ENCODE results near the gene PPP1R7. TPM values are rescaled to one million over a fixed set of nuclear protein-coding genes. Genes with fewer than 3 reads are reported as not detected.

Gene PPP1R7
- total and polyA plus RNA-seq, 9 donors = 21.9 to 120 (median 46.9) TPM

DNA sequence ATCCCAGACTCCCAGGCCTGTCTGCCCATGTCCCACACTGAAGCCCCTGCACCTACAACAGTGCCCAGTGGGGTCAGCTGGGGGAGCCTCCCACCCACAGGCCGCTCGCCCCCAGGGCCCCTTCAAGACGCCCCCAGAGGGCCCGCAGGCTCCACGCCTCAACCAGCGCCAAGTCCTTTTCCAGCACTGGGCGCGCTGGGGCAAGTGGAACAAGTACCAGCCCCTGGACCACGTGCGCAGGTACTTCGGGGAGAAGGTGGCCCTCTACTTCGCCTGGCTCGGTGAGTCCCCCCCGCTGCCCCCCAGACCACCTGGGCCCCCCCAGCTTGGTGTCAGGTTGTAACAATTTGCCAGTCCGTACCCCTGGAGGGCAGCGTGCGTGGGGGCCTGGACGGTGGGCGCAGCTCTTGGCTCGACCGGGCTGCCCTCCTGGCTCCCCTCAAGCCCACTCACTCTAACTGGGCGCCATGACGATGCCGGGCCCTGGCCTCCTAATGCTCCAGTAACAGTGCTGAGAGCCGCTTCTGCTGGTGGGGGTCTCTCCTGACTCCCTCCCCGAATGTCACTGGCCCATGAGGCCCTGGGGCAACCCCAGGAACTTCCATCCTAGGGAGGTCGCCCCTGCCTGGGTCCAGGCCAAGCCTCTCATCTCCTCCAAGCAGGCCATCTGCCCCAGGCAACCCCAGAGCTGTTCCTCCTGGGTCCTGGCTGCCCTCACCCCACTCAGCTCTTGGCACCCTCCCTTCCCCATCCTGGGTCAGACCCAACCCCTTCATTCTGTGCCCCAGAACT lies 53.1 kb downstream of the PPP1R7 start:
- Histone ChIP-seq H3K36me3 (no peaks in the 10 kb centered on the region), H3K4me3 (no peak overlapping the region), H3K27me3 (no peaks in the 10 kb centered on the region), H3K9me3 (no peaks in the 10 kb centered on the region), H3K27ac (no peak overlapping the region), H3K4me1 (ENCODE audit: insufficient read depth) (no peaks in the 10 kb centered on the region)
- TF ChIP-seq POLR2A (IDR thresholded peaks at IDR 0.05) (no peak), EP300 (IDR thresholded peaks at IDR 0.05) (no peak)
- TF ChIP-seq, protein P1, sequence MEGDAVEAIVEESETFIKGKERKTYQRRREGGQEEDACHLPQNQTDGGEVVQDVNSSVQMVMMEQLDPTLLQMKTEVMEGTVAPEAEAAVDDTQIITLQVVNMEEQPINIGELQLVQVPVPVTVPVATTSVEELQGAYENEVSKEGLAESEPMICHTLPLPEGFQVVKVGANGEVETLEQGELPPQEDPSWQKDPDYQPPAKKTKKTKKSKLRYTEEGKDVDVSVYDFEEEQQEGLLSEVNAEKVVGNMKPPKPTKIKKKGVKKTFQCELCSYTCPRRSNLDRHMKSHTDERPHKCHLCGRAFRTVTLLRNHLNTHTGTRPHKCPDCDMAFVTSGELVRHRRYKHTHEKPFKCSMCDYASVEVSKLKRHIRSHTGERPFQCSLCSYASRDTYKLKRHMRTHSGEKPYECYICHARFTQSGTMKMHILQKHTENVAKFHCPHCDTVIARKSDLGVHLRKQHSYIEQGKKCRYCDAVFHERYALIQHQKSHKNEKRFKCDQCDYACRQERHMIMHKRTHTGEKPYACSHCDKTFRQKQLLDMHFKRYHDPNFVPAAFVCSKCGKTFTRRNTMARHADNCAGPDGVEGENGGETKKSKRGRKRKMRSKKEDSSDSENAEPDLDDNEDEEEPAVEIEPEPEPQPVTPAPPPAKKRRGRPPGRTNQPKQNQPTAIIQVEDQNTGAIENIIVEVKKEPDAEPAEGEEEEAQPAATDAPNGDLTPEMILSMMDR (IDR thresholded peaks at IDR 0.05) = no peak
- intact Hi-C loops (cut with DNase I) = no loop called here
- 93 to 95% (median 94%) methylated on average over 25 to 27 of the region's 27 CpGs for WGBS, 3 donors
- no peak for DNase-seq

DNA sequence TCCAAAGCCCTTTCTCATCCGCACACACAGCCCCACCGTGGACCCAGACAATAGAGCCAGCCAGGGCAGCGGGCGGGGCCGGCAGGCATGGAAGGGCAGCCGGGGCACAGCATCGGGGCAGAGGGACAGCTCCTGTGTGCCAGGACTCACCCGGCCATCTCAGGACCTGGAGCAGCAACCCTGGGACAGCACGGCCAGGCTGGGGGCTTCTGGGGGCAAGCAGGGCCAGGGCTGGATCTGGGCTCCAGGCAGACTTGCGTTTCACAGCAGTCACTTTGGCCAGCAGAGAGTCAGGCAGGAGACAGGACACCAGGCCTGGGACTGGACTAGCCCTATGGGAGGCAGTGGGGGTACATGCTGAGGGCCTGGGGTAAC lies 53.7 kb downstream of the PPP1R7 start:
- 85 to 89% (median 87%) methylated on average over 10 of the region's 10 CpGs for WGBS, 3 donors
- Histone ChIP-seq H3K4me3 (no peak overlapping the region), H3K36me3 (no peaks in the 10 kb centered on the region), H3K4me1 (ENCODE audit: insufficient read depth) (no peaks in the 10 kb centered on the region), H3K27me3 (no peaks in the 10 kb centered on the region), H3K27ac (no peak overlapping the region), H3K9me3 (no peaks in the 10 kb centered on the region)
- intact Hi-C loops (cut with DNase I) = no loop called here
- no peak for DNase-seq
- TF ChIP-seq, protein P1 (IDR thresholded peaks at IDR 0.05) = no peak
- TF ChIP-seq EP300 (IDR thresholded peaks at IDR 0.05) (no peak), POLR2A (IDR thresholded peaks at IDR 0.05) (no peak)

DNA sequence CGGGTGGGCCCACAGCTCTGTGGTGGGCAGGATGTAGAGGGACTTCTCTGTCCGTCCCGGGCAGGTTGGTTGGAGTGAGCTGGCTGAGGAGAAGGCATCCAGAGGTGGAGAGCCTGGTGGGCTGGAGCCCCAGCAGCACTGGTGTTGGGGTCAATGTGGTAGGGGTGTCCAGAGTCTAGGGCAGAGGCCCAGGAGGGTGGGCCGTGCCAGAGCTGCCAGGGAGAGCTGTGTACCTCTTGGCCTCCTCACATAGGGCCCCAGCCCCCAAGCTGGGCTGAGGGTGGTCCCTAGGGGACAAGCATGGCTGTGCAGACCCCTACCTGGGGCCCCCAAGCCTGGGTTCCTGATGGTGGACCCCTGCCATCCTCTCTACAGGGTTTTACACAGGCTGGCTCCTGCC lies 54.2 kb downstream of the PPP1R7 start:
- no peaks in the 10 kb centered on the region for H3K4me1 ChIP-seq (ENCODE audit: insufficient read depth)
- WGBS, 3 donors = 80 to 83% (median 81%) methylated on average over 3 to 4 of the region's 4 CpGs
- no peak overlapping the region for H3K27ac ChIP-seq
- no peaks in the 10 kb centered on the region for H3K9me3 ChIP-seq
- H3K4me3 ChIP-seq = no peak overlapping the region
- DNase-seq = no peak
- H3K36me3 ChIP-seq = no peaks in the 10 kb centered on the region
- TF ChIP-seq EP300 (IDR thresholded peaks at IDR 0.05) (no peak), POLR2A (IDR thresholded peaks at IDR 0.05) (no peak)
- TF ChIP-seq, protein P1 (IDR thresholded peaks at IDR 0.05) = no peak
- no peaks in the 10 kb centered on the region for H3K27me3 ChIP-seq
- intact Hi-C loops (cut with DNase I) = no loop called here

DNA sequence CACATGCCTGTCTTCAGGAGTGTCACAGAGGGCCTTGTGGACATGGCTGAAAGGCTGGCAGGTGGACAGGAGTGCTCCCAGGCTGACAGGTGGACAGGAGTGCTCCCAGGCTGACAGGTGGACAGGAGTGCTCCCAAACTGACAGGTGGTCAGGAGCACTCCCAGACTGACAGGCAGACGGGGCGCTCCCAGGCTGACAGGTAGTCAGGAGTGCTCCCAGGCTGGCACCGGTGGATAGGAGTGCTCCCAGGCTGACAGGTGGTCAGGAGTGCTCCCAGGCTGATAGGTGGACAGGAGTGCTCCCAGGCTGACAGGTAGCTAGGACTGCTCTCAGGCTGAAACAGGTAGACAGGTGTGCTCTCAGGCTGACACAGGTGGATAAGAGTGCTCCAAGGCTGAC lies 54.8 kb downstream of the PPP1R7 start:
- H3K36me3 ChIP-seq = no peaks in the 10 kb centered on the region
- H3K4me1 ChIP-seq (ENCODE audit: insufficient read depth) = no peaks in the 10 kb centered on the region
- TF ChIP-seq, protein P1 (IDR thresholded peaks at IDR 0.05) = no peak
- TF ChIP-seq EP300 (IDR thresholded peaks at IDR 0.05) (no peak), POLR2A (IDR thresholded peaks at IDR 0.05) (no peak)
- no peaks in the 10 kb centered on the region for H3K9me3 ChIP-seq
- intact Hi-C loops (cut with DNase I) = no loop called here
- WGBS, 3 donors = 88 to 90% (median 88%) methylated on average over 3 of the region's 3 CpGs
- H3K27me3 ChIP-seq = no peaks in the 10 kb centered on the region
- H3K4me3 ChIP-seq = no peak overlapping the region
- DNase-seq = no peak
- H3K27ac ChIP-seq = no peak overlapping the region
